MM.1S (cell line): ENCODE results near the gene TUT1.

Source experiments
- DNase-seq: peaks from one replicate; pipeline ENCODE4 v3.0.0-alpha.2; 2015
- H2AFZ ChIP-seq: fragments of 300-600 bp; sonication (generic); 2 replicates; pipeline ENCODE4 v1.6.0; 2016; ENCODE audit warnings: antibody characterized with exemption, low read length
- H3F3A ChIP-seq: fragments of 300-600 bp; sonication (generic); 2 replicates; pipeline ENCODE4 v1.6.1; 2016; ENCODE audit warnings: mild to moderate bottlenecking, antibody characterized with exemption, low read length, moderate library complexity, mixed read lengths; ENCODE audit not compliant: insufficient read depth
- H3K27ac ChIP-seq: fragments of 300-600 bp; sonication (generic); 2 replicates; pipeline ENCODE4 v1.5.1; 2016; ENCODE audit warnings: mild to moderate bottlenecking, low read length
- H3K27me3 ChIP-seq: fragments of 300-600 bp; sonication (generic); replicated peaks from 2 replicates; pipeline ENCODE4 v1.6.0; 2016; ENCODE audit warnings: low read length; ENCODE audit not compliant: insufficient read depth
- H3K36me3 ChIP-seq: fragments of 300-600 bp; sonication (generic); replicated peaks from 2 replicates; pipeline ENCODE4 v1.6.1; 2016; ENCODE audit warnings: mild to moderate bottlenecking, low read length, mixed read lengths; ENCODE audit not compliant: insufficient read depth
- H3K4me1 ChIP-seq: fragments of 300-600 bp; sonication (generic); 2 replicates; pipeline ENCODE4 v1.6.1; 2016; ENCODE audit warnings: low read length, mixed read lengths
- H3K4me2 ChIP-seq: fragments of 300-600 bp; sonication (generic); 2 replicates; pipeline ENCODE4 v1.6.0; 2016; ENCODE audit warnings: low read depth, low read length
- H3K4me3 ChIP-seq: fragments of 300-600 bp; sonication (generic); 2 replicates; pipeline ENCODE4 v1.5.1; 2016; ENCODE audit warnings: low read length, mixed read lengths
- H3K79me2 ChIP-seq: fragments of 300-600 bp; sonication (generic); 2 replicates; pipeline ENCODE4 v1.6.1; 2016; ENCODE audit warnings: mixed run types, low read length, mixed read lengths
- H3K9ac ChIP-seq: fragments of 300-600 bp; sonication (generic); 2 replicates; pipeline ENCODE4 v1.6.1; 2016; ENCODE audit warnings: low read length, mixed read lengths
- H3K9me2 ChIP-seq: fragments of 300-600 bp; sonication (generic); replicated peaks from 2 replicates; pipeline ENCODE4 v1.6.1; 2016; ENCODE audit warnings: mild to moderate bottlenecking, low read length, mixed read lengths; ENCODE audit not compliant: insufficient read depth
- H3K9me3 ChIP-seq: fragments of 300-600 bp; sonication (generic); replicated peaks from 2 replicates; pipeline ENCODE4 v1.6.1; 2016; ENCODE audit warnings: mild to moderate bottlenecking, low read length, mixed read lengths; ENCODE audit not compliant: insufficient read depth
- H4K20me1 ChIP-seq: fragments of 300-600 bp; sonication (generic); 2 replicates; pipeline ENCODE4 v1.6.1; 2016; ENCODE audit warnings: mild to moderate bottlenecking, low read length, moderate library complexity, mixed read lengths; ENCODE audit not compliant: insufficient read depth
- EZH2 ChIP-seq: fragments of 300-600 bp; sonication (generic); optimal IDR thresholded peaks from 2 replicates; pipeline ENCODE3; 2017; ENCODE audit warnings: low read depth, mild to moderate bottlenecking, antibody characterized with exemption, low read length, mixed read lengths
- EZH2phosphoT487 ChIP-seq: fragments of 300-600 bp; sonication (generic); IDR thresholded peaks from 2 replicates; pipeline ENCODE4 v1.6.1; 2018; ENCODE audit warnings: antibody characterized with exemption, low read length
- TF ChIP-seq, protein P1 (sequence below): fragments of 300-600 bp; sonication (generic); IDR thresholded peaks from 2 replicates; pipeline ENCODE4 v1.5.1; 2016; ENCODE audit warnings: antibody characterized with exemption, low read length, mixed read lengths

TUT1 gene

DNA sequence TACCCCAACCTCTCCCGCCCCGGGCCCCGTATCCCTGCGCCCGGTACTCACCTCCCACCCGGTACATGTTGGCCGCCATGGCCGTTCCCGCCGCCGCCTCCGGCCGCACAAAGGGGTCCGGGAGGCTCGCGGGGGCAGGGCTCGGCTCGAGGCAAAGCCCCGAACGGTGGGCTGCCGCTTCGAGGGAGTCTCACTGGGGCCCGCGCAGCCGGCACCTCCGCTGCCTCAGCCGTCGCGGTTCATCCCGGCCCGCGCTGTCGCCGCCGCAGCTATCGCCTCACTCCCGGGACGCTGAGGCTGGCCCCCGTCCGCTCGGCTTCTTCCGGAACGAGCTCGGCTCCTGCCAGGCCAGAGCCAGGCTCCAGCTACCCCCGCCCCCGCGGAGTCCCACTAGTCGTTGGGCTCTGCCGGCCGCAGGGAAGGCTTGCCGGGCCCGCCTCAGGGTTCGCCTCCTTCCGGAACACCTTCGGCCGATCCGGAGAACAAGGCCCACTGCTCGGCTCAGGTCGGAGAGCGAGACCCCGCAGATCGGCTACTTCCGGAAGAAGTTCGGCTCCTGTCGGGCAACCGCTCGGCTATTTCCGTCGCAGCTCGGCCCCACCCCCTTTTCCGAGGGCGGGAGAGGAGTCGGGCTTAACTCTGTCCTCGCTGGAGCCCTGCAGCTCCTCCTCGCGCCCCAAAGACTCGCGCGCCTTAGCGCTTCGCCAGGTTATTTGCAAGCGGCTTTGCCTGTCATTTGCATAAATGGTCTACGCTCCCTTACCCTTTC lies 10.2 kb upstream of the TUT1 start, which contains the start of gene MTA2:
Gene MTA2 (minus strand): TSS at position 494 of the 769 bp plus-strand sequence. CDS start 415 bp downstream, at position 79.
- peak within 1 kb of the TSS; percentile 92 for H3K4me3 ChIP-seq
- H3K79me2 ChIP-seq = peaks cover 44% of the 10 kb centered on the region
- peaks cover 21% of the 10 kb centered on the region for H3F3A ChIP-seq
- peaks cover 10% of the 10 kb centered on the region for H3K4me1 ChIP-seq
- H2AFZ ChIP-seq = peak within 1 kb of the TSS; percentile 67
- peak within 1 kb of the TSS; percentile 86 for H3K27ac ChIP-seq
- no peaks in the 10 kb centered on the region for H4K20me1 ChIP-seq
- peak within 1 kb of the TSS; percentile 97 for H3K4me2 ChIP-seq
- H3K36me3 ChIP-seq = peaks cover 12% of the 10 kb centered on the region
- no peaks in the 10 kb centered on the region for H3K9me2 ChIP-seq
- DNase-seq = peak; percentile 99
- no peak for TF ChIP-seq EZH2phosphoT487
- TF ChIP-seq, protein P1, sequence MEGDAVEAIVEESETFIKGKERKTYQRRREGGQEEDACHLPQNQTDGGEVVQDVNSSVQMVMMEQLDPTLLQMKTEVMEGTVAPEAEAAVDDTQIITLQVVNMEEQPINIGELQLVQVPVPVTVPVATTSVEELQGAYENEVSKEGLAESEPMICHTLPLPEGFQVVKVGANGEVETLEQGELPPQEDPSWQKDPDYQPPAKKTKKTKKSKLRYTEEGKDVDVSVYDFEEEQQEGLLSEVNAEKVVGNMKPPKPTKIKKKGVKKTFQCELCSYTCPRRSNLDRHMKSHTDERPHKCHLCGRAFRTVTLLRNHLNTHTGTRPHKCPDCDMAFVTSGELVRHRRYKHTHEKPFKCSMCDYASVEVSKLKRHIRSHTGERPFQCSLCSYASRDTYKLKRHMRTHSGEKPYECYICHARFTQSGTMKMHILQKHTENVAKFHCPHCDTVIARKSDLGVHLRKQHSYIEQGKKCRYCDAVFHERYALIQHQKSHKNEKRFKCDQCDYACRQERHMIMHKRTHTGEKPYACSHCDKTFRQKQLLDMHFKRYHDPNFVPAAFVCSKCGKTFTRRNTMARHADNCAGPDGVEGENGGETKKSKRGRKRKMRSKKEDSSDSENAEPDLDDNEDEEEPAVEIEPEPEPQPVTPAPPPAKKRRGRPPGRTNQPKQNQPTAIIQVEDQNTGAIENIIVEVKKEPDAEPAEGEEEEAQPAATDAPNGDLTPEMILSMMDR = no peak
- TF ChIP-seq EZH2 = no peak
- H3K27me3 ChIP-seq = no peaks in the 10 kb centered on the region
- H3K9ac ChIP-seq = peak within 1 kb of the TSS; percentile 97
- H3K9me3 ChIP-seq = no peaks in the 10 kb centered on the region

GRCh38 chr11:62601122-62601371 lies 9.7 kb upstream of the TUT1 start:
- Histone ChIP-seq H4K20me1 (no peaks in the 10 kb centered on the region), H3K4me2 (peak overlapping the region; percentile 97), H3K4me1 (peaks cover 10% of the 10 kb centered on the region), H3K9me3 (no peaks in the 10 kb centered on the region), H3K79me2 (peaks cover 49% of the 10 kb centered on the region), H3F3A (peaks cover 21% of the 10 kb centered on the region), H3K9me2 (no peaks in the 10 kb centered on the region), H3K27me3 (no peaks in the 10 kb centered on the region), H2AFZ (peak overlapping the region; percentile 67), H3K4me3 (peak overlapping the region; percentile 92), H3K27ac (peak overlapping the region; percentile 86), H3K9ac (peak overlapping the region; percentile 97), H3K36me3 (peaks cover 17% of the 10 kb centered on the region)
- peak; percentile 31 for DNase-seq
- TF ChIP-seq EZH2phosphoT487 (no peak), EZH2 (no peak)
- TF ChIP-seq, protein P1 = no peak

GRCh38 chr11:62600367-62601121 lies 9.2 kb upstream of the TUT1 start:
- H3K4me3 ChIP-seq = peak overlapping the region; percentile 92
- DNase-seq = peak; percentile 44
- H3K9ac ChIP-seq = peak overlapping the region; percentile 97
- H4K20me1 ChIP-seq = no peaks in the 10 kb centered on the region
- peaks cover 21% of the 10 kb centered on the region for H3F3A ChIP-seq
- peak overlapping the region; percentile 86 for H3K27ac ChIP-seq
- H3K79me2 ChIP-seq = peaks cover 52% of the 10 kb centered on the region
- no peaks in the 10 kb centered on the region for H3K9me3 ChIP-seq
- no peak for TF ChIP-seq EZH2
- TF ChIP-seq EZH2phosphoT487 = no peak
- TF ChIP-seq, protein P1 = no peak
- H2AFZ ChIP-seq = peak overlapping the region; percentile 67
- H3K9me2 ChIP-seq = no peaks in the 10 kb centered on the region
- peak overlapping the region; percentile 97 for H3K4me2 ChIP-seq
- H3K4me1 ChIP-seq = peaks cover 10% of the 10 kb centered on the region
- H3K27me3 ChIP-seq = no peaks in the 10 kb centered on the region
- H3K36me3 ChIP-seq = peaks cover 22% of the 10 kb centered on the region
